ENCODE measurements around the gene MGMT. TPM values are rescaled to one million over a fixed set of nuclear protein-coding genes. Genes with fewer than 3 reads are reported as not detected.

MGMT gene
- total and polyA plus RNA-seq, 2 experiments from 2014 or later, result 19.3 to 21.9 TPM

GRCh38 chr10:129755158-129755591 lies 288.1 kb downstream of the MGMT start:
- DNase-seq (ENCODE audit: low spot score) (no peak), ATAC-seq (no peak)
- Mint-ChIP-seq H3K4me1 (peaks cover 3% of the 10 kb centered on the region; the same call in 2 of the 3 replicates), H3K27ac (no peak overlapping the region), H3K27me3 (ENCODE audit: insufficient read depth, low read depth, poor library complexity) (no peaks in the 10 kb centered on the region), H3K4me3 (no peak overlapping the region), H3K9me3 (peaks cover 28% of the 10 kb centered on the region), H3K36me3 (ENCODE audit: low read depth) (peaks cover 10% of the 10 kb centered on the region; the same call in 2 of the 3 replicates)
- H2AFZ ChIP-seq, result no peak overlapping the region
- no peaks in the 10 kb centered on the region for H4K20me1 ChIP-seq (replicated peaks; ENCODE audit: insufficient read depth)
- H3K27me3 ChIP-seq (ENCODE audit: insufficient read depth), result no peaks in the 10 kb centered on the region
- no peaks in the 10 kb centered on the region for H3K79me2 ChIP-seq (replicated peaks; ENCODE audit: insufficient read depth)
- 0 out of 2 replicates have a peak, but pooled peaks cover 4% of the 10 kb centered on the region for H3K9me2 ChIP-seq (ENCODE audit: insufficient read depth)
- H3K36me3 ChIP-seq (ENCODE audit: insufficient read depth), result no peaks in the 10 kb centered on the region
- H3K4me3 ChIP-seq, result no peak overlapping the region
- H3F3A ChIP-seq (replicated peaks; ENCODE audit: low read depth), result no peaks in the 10 kb centered on the region
- no peaks in the 10 kb centered on the region for H3K4me1 ChIP-seq (ENCODE audit: insufficient read depth)
- no peak overlapping the region for H3K27ac ChIP-seq (ENCODE audit: low read depth)
- no peak for TF ChIP-seq ZNF462 (CRISPR knock-in tag; IDR thresholded peaks at IDR 0.05)
- TF ChIP-seq CREB1 (CRISPR knock-in tag; IDR thresholded peaks at IDR 0.05; ENCODE audit: low read depth), result no peak
- H3K4me2 ChIP-seq, result no peak overlapping the region

GRCh38 chr10:129755621-129756020 lies 288.6 kb downstream of the MGMT start:
- peaks cover 3% of the 10 kb centered on the region; the same call in 2 of the 3 replicates for H3K4me1 Mint-ChIP-seq
- TF ChIP-seq ETS1 (IDR thresholded peaks at IDR 0.05), result no peak
- no peak for TF ChIP-seq EZH2phosphoT487 (IDR thresholded peaks at IDR 0.05; ENCODE audit: unreplicated experiment)
- TF ChIP-seq CREB1 (CRISPR knock-in tag; IDR thresholded peaks at IDR 0.05; ENCODE audit: low read depth), result no peak

More at GRCh38 chr10:129755621-129756020, 288.6 kb downstream of the MGMT start:
- no peaks in the 10 kb centered on the region for H3K27me3 ChIP-seq (ENCODE audit: insufficient read depth)
- H3K36me3 ChIP-seq (ENCODE audit: insufficient read depth), result no peaks in the 10 kb centered on the region
- 0 out of 2 replicates have a peak, but pooled peaks cover 4% of the 10 kb centered on the region for H3K9me2 ChIP-seq (ENCODE audit: insufficient read depth)
- Mint-ChIP-seq H3K9me3 (peaks cover 26% of the 10 kb centered on the region), H3K4me3 (no peak overlapping the region), H3K27ac (no peak overlapping the region), H3K36me3 (ENCODE audit: low read depth) (peaks cover 8% of the 10 kb centered on the region; the same call in 2 of the 3 replicates), H3K27me3 (ENCODE audit: insufficient read depth, low read depth, poor library complexity) (no peaks in the 10 kb centered on the region)
- no peak overlapping the region for H3K27ac ChIP-seq (ENCODE audit: low read depth)
- H4K20me1 ChIP-seq (replicated peaks; ENCODE audit: insufficient read depth), result no peaks in the 10 kb centered on the region
- DNase-seq (ENCODE audit: low spot score), result no peak
- no peak for ATAC-seq
- H3K79me2 ChIP-seq (replicated peaks; ENCODE audit: insufficient read depth), result no peaks in the 10 kb centered on the region
- no peak overlapping the region for H3K4me3 ChIP-seq
- no peak overlapping the region for H2AFZ ChIP-seq
- no peak overlapping the region for H3K4me2 ChIP-seq
- no peaks in the 10 kb centered on the region for H3K4me1 ChIP-seq (ENCODE audit: insufficient read depth)
- H3F3A ChIP-seq (replicated peaks; ENCODE audit: low read depth), result no peaks in the 10 kb centered on the region
